Measurements from ENCODE around the gene ISLR.

Gene ISLR, protein sequence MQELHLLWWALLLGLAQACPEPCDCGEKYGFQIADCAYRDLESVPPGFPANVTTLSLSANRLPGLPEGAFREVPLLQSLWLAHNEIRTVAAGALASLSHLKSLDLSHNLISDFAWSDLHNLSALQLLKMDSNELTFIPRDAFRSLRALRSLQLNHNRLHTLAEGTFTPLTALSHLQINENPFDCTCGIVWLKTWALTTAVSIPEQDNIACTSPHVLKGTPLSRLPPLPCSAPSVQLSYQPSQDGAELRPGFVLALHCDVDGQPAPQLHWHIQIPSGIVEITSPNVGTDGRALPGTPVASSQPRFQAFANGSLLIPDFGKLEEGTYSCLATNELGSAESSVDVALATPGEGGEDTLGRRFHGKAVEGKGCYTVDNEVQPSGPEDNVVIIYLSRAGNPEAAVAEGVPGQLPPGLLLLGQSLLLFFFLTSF

DNA sequence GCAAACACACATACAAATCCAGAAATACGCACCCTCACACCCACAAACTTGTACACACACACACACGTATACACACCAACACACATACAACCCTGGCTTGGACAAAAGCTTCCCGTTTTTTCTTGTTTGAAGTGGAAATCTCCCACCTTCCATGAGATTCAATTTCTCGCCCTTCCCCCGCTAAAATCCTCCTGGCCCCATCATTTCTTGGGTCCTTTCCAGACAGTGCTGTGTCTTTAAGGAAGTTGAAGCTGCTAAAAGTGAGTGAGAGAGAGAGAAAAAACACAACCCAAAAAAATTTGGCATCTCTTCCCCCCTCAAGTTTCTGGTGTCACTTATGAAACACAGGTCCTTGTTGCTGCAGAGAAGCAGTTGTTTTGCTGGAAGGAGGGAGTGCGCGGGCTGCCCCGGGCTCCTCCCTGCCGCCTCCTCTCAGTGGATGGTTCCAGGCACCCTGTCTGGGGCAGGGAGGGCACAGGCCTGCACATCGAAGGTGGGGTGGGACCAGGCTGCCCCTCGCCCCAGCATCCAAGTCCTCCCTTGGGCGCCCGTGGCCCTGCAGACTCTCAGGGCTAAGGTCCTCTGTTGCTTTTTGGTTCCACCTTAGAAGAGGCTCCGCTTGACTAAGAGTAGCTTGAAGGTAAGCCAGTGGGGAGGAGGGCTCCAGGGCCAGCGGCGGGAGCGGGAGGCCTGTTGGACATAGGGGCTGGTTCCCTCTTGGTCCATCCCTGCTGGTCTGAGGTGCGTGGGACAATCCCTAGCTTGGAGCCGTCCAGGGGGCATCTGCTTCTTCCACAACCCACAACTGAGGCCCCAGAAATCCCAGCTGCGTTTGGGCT, at the start of gene ISLR:
Gene ISLR, plus strand, starts transcription at position 331 of the 839 bp plus-strand sequence. CDS start 1,149 bp downstream, outside the sequence.
- DNase-seq = no peak

DNA sequence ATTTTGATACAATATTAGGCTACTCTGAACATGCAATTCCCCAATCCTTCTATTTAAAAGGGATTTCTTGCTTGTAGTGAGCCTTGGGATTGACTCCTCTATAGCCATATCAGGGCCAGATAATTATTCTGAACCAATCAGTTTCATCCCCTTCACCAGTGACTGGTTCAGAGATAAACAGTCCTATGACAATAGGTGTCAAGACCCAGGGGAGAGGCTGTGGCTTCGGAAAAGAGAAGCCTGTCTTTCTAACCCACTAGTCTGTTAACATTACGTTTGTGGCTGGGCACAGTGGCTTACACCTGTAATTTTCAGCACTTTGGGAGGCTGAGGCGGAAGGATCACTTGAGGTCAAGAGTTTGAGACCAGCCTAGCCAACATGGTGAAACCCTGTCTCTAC, 49.3 kb upstream of the ISLR start:
- no peak for DNase-seq

DNA sequence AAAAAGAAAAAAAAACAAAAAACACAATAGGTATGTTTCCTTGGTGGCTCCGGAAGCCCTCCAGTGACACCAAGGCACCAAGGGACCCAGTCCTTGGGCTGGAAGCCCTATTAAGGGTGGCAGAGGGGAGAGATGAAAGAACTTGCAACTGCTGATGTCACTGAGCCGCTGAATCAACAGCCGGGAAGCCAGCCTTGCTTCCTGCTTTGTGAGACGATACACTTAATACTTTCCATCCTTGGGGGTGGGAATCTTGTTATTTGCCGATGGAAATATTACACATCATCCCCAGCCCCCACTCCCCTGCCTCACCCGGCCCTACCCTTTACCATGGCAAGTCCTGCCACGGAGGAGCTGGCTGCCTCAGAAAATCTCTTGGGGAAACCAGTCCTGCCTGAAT, 48.8 kb upstream of the ISLR start:
- DNase-seq = no peak

DNA sequence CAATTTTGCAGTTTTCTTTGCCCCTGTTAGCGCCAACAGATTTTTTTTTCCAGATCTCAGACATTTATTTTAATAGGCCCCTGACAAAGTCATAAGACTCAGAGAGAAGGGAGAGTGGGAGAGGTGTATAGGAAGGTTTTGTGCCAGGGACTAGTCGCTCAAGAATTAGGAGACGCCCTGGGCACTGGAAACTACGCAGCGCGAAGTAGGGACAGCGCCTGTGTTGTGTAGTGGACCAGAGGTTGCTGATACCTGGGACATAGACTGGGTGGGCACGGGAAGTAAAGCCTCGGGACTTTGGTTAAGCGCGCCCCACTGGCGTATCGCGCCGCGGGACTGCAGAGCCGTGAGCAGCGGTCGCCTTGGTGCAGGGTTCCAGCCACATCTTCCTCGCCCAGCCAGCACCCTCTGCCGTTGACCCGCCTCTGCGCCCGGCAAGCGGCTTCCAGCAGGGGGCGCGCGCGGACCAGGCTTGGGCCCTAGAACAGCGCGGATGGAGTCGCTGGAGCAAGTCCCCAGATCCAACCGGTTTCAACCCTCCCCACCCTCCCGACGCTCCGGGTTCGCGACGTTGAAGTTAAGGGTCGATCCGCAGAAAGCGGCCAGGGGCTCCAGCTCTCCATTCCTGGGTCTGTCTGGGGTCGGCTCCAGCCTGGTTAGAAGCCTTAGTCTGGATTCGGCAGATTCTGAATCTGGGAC, 46.1 kb upstream of the ISLR start:
- peak; percentile 58 for DNase-seq

DNA sequence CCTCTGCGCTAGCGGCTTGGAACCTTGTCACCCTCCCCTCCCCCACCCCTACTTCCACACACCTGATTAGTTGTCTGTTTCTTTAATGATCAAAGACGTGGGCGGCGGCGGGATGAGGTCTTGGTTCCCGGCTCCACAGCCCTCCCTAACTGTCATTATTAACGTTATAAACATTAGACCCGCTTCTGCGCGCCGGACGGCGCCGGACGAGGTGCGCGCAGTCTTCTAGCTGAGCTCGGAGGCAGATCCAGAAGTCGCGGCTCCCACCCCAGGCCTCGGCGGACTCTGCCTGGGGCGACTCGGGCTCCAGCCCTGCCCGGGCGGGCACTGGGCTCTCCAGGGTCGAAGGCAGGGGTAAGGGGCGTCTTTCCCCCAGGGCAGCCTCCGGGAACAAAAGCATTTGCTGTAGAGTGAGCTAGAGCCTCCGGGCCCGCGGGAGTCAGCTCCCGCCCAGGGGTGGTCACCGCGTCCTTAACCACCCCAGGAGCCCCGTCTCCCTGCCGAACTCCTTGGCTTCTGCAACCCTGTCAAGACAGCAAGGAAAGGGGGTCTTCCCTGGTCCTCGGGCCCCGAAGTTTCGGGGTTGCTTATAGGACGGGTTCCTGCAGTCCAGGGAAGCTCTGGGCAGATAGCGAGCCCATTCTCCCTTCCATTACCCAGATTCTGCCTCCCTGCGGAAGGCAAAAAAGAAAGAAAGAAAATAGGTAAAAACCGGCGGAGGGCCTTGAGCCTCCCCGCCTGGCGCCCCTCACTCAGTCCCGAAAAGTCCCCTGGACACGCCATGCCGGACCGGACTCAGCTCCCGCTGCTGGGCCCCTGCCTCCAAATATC, 45.3 kb upstream of the ISLR start:
- no peak for DNase-seq

DNA sequence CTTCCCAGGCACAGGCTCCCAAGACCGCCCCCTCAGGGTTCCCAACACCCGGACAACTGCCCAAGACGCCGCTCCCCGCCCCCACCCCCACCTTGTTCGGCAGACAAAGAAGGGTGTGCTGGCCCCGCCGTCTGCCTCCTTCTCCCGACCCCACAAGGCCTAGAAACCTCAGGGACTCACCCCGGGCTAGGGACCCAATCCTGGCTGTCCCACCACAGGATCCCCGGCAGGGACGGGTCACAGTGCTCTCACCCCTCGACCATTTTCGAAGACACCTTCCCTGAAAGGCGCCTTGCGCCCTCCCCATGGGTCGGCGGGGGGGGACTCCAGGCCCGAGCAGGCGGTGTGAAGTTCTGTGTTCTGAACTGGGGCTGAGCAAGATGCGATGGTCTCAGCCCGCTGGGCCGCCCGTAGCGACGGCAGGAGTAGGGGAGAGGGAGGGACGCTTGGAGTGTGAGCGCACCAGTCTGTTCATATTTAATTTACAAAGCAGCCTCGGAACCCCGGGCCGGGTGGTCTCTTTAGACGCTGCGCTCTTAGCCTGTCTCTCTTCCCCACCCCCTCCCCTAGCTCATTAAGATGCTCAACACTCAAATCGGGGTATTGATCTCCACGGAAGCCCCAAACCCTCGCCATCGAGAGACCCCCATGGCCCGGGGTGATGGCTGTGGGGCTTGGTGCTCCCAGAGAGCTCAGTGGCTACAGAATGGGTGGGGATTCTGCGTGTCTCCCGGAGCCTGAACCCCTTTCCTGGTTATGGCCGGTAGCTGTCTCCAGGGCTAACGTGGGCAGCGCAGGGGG, 44.5 kb upstream of the ISLR start:
- DNase-seq = no peak

DNA sequence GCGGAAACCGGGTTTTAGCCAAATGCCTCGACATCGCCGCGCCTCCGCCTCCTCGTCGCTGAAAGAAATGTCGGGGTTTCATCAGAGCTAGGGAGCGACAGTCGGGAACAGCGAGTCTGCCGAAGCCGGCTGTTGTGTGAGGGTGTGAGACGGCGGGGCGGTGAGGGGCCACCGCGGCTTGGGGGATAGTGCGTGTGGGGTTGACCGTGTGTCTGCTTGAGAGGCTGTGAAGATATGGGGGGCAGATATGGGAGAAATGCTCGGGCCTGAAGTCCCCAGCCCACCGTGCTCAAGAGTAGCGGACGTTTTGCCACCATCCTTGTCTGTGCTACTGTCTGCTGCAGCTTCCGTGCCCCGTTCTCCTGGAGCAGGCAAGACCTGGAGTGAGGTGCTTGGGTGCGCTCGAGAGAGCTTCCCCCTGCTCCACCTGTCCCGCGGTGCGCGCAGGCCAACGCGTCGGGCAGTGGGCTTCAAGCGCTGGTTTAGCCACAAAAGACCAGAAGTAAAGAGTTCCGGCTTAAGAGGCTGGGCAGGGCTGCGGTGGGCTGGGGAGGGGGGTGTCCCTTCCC, 43.8 kb upstream of the ISLR start:
- no peak for DNase-seq

DNA sequence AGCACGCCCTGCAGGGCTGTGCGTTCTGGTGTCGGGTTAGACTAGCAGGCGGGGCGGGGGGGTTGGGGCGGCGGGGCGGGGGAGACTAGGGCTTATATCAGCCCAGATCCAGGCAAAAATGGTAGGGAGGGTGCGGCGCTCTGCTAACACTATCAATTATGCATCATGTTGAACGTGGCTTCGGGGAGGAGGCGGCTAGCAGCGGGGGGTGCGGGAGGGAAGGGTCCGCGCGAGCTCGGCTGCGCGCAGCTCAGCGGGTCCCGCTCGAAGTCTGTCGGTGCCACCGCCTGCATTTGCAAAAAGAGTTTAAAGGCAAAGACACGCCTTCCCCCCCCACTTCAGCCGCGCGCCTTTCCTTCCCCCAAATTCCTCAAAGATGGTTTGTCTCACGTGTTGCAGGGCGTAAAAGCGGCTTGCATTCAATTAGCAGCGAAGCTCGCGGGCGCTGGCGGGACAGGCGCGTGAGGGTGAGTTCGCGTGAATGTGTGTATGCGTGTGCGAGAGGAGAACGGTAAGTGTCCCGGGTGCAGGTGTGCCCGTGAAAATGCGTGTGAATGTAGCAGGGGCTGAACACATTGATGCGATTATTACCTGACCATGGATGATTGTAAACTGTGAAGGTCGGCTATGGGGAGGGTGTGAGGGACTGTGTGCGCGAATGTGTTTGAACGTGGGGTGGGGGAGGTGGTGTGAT, 43.2 kb upstream of the ISLR start, which contains the start of gene ISLR2:
Gene ISLR2, plus strand, starts transcription at position 432 of the 694 bp plus-strand sequence. CDS start 2,169 bp downstream, outside the sequence.
- no peak for DNase-seq

DNA sequence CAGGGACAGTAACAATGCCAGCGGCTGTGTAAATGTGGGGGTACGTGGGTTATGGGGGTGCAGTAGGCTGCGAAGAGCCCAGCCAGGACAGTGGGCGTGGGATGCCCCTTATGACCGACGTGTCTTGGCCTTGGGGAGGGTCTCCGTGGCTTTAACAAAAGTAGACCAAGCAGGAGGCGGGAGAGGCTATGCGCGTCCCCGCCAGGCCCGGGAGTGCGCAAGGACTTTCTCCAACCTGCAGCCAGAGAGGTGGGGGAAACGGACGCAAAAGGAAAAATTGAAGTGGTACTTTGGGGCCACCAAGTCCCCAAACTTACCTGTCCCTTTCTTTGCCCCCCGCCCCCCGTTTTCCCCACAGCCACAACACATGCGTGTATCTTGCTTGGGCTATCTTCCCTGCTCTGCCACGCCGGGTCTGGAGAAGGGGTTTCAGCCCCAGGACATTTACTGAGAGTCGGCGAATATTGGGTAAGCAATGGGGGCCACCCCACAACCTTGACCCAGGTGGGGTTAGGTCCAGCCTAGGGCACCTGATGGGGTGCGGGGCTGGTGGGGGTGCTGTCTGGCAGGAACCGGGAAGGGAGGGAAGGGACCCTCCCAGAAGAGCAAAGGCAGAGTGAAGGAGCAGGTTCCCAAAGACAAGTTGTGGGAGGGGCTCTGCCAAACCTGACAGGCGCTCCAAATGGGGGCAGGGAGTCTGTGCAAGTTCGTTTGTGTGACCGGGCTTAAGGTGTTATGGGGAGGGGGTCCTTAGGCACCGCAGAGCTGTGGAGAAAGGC, 42.5 kb upstream of the ISLR start:
- DNase-seq = no peak

DNA sequence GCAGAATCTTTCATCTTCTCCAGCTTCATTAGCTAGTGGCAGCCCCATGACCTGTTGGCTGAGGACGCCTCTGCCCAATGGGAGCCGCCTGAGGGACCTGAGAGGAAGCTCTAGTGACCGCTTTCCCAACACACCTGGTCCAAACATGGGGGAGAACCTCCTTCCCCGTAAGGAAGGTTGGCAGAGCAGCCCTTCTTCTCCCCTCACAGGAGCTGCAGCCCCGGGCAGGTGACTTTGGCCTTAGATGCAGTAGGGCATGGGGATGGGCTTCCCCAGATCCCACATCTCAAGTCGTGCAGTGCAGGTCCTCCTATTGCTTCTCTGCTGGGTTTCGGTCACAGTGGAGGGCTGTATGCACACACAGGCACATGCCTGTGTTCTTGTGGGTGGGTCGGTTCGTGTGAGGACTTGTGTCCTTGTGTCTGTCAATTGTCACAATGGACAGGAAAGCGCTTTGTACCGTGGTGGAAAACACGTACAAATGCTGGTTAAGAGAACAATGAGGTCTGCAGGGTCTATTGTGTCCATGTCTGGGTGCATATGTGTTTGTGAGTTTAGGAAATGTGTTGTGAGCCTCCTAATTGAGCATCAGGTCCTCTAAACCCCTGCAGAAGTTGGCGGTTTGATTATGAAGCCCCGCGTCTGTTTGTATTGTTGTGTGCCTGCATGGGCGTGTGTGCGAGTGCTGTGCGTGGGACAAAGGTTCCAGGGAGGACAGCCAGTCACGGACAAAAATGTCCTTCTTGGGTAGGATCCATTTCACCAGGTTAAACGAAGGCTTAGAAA, 41.7 kb upstream of the ISLR start:
- no peak for DNase-seq

DNA sequence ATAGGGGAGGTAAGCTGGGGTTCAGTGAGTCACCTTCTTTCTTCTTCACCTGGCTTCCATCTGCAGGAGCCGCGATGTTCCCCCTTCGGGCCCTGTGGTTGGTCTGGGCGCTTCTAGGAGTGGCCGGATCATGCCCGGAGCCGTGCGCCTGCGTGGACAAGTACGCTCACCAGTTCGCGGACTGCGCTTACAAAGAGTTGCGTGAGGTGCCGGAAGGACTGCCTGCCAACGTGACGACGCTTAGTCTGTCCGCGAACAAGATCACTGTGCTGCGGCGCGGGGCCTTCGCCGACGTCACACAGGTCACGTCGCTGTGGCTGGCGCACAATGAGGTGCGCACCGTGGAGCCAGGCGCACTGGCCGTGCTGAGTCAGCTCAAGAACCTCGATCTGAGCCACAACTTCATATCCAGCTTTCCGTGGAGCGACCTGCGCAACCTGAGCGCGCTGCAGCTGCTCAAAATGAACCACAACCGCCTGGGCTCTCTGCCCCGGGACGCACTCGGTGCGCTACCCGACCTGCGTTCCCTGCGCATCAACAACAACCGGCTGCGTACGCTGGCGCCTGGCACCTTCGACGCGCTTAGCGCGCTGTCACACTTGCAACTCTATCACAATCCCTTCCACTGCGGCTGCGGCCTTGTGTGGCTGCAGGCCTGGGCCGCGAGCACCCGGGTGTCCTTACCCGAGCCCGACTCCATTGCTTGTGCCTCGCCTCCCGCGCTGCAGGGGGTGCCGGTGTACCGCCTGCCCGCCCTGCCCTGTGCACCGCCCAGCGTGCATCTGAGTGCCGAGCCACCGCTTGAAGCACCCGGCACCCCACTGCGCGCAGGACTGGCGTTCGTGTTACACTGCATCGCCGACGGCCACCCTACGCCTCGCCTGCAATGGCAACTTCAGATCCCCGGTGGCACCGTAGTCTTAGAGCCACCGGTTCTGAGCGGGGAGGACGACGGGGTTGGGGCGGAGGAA, 40.5 kb upstream of the ISLR start:
- DNase-seq = no peak

DNA sequence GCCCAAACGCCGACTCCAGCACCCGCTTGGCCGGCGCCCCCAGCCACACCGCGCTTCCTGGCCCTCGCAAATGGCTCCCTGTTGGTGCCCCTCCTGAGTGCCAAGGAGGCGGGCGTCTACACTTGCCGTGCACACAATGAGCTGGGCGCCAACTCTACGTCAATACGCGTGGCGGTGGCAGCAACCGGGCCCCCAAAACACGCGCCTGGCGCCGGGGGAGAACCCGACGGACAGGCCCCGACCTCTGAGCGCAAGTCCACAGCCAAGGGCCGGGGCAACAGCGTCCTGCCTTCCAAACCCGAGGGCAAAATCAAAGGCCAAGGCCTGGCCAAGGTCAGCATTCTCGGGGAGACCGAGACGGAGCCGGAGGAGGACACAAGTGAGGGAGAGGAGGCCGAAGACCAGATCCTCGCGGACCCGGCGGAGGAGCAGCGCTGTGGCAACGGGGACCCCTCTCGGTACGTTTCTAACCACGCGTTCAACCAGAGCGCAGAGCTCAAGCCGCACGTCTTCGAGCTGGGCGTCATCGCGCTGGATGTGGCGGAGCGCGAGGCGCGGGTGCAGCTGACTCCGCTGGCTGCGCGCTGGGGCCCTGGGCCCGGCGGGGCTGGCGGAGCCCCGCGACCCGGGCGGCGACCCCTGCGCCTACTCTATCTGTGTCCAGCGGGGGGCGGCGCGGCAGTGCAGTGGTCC, 39.7 kb upstream of the ISLR start:
- DNase-seq = no peak

DNA sequence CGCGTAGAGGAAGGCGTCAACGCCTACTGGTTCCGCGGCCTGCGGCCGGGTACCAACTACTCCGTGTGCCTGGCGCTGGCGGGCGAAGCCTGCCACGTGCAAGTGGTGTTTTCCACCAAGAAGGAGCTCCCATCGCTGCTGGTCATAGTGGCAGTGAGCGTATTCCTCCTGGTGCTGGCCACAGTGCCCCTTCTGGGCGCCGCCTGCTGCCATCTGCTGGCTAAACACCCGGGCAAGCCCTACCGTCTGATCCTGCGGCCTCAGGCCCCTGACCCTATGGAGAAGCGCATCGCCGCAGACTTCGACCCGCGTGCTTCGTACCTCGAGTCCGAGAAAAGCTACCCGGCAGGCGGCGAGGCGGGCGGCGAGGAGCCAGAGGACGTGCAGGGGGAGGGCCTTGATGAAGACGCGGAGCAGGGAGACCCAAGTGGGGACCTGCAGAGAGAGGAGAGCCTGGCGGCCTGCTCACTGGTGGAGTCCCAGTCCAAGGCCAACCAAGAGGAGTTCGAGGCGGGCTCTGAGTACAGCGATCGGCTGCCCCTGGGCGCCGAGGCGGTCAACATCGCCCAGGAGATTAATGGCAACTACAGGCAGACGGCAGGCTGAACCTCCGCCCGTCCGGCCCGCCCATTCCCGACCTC, 39.0 kb upstream of the ISLR start:
- no peak for DNase-seq

DNA sequence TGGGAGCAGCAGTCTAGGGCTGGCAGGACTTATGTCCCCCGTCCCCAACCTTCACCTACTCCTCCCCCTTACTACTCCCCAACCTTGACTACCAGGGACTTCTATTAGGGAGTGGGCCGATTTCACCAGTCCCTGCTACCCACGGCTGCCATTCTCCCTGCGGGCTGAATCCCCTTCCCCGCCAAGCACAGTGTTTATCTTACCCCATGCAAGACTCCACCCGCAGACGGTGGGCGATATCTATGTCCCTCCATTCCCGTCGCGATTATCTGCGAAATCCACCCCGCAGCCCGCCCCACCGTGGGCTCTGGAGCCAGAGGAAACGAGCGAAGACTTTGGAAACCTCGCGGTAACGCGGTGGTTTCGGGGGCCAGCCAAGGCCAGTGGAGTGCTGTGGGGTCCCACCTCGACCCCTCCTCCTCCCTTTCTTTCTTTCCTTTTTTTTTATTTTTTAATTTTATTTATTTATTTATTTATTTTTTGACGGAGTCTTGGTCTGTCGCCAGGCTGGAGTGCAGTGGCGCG, 38.4 kb upstream of the ISLR start:
- no peak for DNase-seq

DNA sequence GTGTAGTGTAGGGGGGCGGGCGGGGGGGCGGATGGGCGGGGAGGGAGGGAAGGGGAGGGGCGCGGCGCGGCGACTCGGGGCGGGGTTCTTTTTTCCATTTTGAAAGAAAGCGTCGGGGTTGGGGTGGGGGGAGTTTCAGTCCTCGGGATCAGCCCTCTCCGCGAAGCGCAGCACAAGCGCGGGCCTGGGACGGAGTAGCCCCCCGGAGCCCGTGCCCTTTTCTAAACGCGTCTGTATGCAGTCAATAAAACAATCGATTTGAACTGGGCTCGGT, 37.0 kb upstream of the ISLR start:
- DNase-seq = no peak

DNA sequence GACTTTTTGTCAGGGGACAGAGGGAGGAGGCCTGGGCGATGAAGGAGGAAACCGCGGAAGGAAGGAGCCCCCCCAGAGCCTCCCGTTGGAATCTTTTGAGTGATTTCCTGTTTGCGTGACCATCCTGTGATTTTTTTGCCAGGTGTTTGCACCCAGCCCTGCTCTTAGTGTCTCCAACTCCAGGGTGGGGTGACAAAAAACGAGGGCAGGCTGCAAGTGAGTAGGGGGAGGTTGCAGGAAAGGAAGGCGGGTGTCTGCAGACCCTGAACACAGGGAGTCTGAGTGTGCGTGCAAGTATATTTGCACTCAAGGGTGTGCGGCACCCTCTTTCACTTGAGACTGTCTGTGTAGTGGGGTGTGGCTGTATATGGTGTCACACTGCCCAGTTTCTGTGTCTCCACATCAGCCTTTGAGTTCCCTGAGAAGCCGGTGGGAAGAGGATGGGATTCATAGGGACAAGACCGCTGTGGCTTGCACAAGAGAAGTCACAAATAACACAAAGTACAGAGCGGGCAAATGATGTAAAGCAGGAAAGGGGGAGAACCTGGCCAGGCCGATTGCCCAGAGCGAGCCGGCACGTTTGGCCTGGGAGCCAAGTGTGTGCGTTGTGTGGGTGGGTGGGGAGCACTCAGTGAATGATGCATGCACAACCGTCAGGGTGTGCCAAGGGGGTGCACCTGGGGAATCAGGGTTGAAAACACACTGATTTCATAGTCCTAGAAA, 36.5 kb upstream of the ISLR start:
- DNase-seq = no peak
